CD4-positive, alpha-beta T cell treated with Interleukin-17A for 4 hours (primary cell): ENCODE data around the gene SLC39A11.
"Not testable (repeated sequence)": the region's sequence is repeated elsewhere in the genome, so short reads cannot be mapped to it uniquely, and the experiment has no call there.

Experiments
- DNase-seq: peaks from one replicate; pipeline ENCODE4 v3.0.0-alpha.2; 2020; ENCODE audit warnings: mixed read lengths

The SLC39A11 gene

DNA sequence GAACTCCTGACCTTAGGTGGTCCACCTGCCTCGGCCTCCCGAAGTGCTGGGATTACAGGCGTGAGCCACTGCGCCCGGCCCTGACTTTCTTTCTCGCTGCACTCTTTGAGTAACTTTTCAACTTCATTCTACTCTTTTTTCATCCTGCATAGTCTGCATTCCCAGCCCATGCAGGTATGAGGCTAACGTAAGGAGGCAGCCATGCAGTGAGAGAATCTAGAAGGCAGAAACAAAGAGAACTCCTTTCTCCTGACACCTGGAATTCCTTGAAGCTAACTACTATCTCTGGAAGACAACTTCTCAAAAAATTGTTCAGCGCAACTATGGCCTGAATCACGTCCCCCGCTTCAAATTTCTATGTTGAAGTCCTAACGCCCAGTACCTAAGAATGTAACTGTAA is 152.0 kb downstream of the SLC39A11 start:
- DNase-seq: no peak

GRCh38 chr17:72938482-72938881 is 154.0 kb downstream of the SLC39A11 start:
- no peak for DNase-seq

GRCh38 chr17:72937707-72938106 is 154.8 kb downstream of the SLC39A11 start:
- no peak for DNase-seq

DNA sequence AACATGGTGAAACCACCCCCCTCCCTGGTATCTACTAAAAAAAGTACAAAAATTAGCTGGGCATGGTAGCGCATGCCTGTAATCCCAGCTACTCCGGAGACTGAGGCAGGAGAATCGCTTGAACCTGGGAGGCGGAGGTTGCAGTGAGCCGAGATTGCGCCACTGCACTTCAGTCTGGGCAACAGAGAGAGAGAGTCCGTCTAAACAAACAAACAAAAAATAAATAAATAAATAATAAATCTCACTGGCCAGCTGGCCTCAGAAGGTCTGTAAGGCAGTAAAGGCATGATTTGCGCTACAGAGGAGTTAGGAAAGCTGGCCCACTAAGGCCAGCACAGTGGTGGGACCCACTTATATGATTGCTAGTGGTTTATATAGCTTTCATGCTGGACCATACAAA is 155.2 kb downstream of the SLC39A11 start:
- DNase-seq: not testable (repeated sequence)

DNA sequence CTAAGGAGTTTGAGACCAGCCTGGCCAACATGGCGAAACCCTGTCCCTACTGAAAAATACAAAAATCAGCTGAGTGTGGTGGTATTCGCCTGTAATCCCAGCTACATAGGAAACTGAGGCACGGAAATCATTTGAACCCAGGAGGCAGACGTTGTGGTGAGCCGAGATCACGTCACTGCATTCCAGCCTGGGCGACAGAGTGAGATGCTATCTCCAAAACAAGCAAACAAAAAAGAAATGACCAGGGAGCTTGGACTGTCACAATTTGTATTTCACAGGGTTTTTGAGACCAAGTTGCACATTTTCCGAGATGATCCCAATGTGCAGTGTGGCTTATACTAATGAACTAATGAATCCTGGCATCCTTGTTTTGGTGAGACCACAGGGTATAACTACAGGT is 156.5 kb downstream of the SLC39A11 start:
- DNase-seq: no peak

DNA sequence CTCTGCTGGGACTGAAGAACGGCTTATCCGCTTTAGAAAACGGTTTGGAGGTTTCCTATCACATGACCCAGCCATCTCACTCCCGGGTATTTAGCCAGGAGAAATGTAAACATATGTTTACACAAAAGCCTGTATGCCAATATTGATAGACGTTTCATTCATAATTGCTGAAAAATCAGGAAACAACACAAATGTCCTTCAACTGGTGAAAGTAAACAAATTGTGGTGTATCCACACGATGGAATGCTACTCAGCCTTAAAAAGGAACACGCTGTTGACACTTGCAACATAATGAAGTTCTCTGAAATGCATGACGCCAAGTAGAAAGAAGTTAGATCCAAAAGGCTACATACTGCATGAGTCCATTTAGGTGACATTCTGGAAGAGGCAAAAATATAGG is 157.6 kb downstream of the SLC39A11 start:
- DNase-seq: no peak

GRCh38 chr17:72931635-72932034 is 160.9 kb downstream of the SLC39A11 start:
- DNase-seq: no peak

DNA sequence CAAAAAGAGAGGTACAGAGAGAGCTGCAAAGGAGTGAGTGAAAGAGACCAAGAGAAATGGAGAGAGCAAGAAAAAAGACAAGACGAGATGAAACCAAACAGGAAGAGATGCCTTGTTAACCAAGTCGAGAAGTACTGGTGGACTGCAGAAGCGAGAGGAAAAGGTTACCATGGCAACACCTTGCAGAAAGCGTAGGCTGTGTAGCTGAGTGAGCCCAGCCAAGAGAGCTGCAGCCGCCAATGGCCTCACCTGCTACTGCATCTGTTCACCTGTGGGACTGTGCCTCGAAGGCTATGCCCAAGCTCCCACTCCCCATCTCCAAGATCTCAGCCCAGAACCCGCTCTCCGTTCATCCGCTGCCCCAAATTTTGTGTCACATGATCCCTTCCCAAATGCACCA is 161.3 kb downstream of the SLC39A11 start:
- DNase-seq: no peak

GRCh38 chr17:72930031-72930430 is 162.5 kb downstream of the SLC39A11 start:
- no peak for DNase-seq

- DNase-seq: no peak
Observed at GRCh38 chr17:72928454-72929136, 163.9 kb downstream of the SLC39A11 start.

DNA sequence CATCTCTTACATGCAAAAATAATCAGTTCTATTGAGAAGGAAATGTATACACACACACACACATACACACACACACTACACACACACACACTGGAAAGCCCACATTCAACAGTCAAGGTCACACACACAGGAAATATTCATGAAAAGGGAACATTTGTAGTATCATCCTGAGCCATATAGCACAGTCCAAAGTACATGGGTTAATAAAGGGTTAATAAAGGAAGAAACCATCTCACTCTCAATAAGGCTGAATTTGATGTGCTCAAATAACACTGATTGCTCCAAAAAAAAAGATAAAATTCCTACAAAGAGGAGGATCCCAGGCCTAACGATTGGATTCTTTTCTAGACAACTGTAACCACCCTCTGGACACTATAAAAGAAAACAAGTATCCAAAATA is 164.7 kb downstream of the SLC39A11 start:
- DNase-seq: no peak

DNA sequence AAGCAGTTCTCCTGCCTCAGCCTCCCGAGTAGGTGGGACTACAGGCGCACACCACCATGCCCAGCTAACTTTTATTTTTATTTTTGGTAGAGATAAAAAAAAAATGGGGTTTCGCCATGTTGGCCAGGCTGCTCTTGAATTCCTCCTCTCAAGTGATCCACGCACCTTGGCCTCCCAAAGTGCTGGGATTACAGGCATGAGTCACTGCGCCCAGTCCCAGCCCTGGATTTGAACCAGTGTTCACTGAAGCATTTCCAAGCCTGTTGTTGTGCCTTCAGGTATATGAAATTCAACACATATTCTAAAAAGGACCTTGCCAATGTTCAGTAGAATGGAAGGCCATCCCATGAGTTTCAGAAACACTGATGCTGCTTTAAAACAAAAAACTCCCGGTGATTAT is 165.3 kb downstream of the SLC39A11 start:
- no peak for DNase-seq

GRCh38 chr17:72926171-72926570 is 166.3 kb downstream of the SLC39A11 start:
- no peak for DNase-seq

GRCh38 chr17:72924196-72924595 is 168.3 kb downstream of the SLC39A11 start:
- DNase-seq: no peak

- DNase-seq: no peak
Observed at GRCh38 chr17:72922219-72922618, 170.3 kb downstream of the SLC39A11 start.

GRCh38 chr17:72921347-72922054 is 171.0 kb downstream of the SLC39A11 start:
- DNase-seq: no peak

- no peak for DNase-seq
Observed at GRCh38 chr17:72920513-72920912, 172.0 kb downstream of the SLC39A11 start.

DNA sequence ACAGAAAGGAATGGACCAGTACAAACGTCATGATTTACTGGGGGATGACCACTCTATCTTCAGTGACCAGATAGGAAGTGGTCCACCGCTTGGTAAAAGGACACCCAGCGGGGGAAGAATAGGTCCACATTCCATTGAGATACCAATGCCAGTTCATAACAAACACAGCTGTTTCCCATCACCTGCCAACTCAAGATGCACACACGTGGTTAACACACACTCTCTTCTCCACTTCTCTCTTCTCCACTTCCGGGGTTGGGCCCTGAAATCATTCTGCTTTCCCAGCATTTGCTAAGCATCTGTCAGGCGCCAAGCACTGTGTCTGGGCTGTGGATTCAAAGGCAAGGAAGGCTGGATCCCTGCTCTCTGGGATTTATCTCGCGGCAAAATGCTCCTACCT is 175.5 kb downstream of the SLC39A11 start:
- no peak for DNase-seq

- DNase-seq: no peak
Observed at GRCh38 chr17:72915625-72916081, 176.8 kb downstream of the SLC39A11 start.

DNA sequence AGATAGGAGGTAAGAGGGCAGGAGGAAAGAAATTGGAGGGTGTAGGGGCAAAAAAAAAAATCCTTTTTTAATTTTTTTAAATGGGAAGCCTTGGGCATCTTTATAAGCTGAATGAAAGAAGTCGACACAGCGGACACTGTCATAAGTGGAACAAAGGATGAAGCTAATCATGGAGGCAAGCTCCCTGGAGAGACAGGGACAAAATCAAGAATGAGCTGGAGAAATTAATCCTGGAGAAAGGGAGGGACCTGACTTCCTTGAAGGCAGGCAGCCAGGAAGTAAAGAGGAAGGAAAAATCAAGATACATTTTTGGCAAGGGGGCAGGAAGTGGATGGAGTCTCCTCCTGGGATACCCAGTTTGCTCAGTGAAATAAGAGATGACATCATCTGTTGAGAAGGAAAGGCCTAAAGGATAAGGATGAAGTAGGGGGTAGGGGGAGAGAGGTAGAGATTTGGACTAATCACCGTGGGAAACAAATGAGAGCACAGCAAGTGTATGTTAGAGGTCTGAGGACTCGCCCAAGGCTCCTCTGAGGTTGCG is 179.3 kb downstream of the SLC39A11 start:
- no peak for DNase-seq

DNA sequence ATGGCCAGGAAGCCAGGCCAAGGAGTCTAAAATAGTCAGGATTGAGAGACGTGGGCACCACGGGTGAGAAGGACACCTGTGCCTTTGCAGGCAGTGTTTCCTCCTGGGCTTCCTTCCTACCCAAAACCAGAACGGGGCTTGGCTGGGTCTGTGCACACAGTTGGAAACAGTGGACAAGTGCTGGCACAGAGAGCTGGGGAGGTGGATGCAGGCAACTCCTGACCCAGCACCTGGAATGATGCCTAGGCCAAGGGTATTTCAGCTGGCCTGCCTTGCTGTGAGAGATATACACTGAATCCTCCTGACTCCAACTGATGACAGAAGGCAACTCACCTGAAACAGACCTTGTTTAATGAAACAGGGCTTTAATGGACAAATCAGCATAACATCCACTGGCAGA is 186.2 kb downstream of the SLC39A11 start:
- DNase-seq: no peak

DNA sequence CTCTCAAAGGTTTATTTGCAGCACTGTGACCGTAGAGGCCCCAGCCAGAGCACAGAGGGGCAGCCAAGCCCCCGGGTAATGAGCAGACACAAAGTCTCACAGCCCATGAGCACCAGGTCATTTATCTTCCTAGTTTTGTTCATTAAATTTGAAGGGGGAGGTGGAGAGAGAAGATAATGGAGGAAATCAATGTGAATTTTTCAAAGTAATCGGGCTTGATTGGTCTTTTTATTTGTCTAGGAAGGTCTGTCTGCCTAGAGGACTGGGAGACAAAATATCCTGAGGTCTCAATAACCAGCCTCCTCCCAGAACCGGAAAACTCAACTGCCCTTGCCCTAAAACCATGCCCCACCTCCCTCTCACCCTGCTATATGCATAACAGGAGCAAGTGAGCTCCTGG is 189.0 kb downstream of the SLC39A11 start:
- no peak for DNase-seq

DNA sequence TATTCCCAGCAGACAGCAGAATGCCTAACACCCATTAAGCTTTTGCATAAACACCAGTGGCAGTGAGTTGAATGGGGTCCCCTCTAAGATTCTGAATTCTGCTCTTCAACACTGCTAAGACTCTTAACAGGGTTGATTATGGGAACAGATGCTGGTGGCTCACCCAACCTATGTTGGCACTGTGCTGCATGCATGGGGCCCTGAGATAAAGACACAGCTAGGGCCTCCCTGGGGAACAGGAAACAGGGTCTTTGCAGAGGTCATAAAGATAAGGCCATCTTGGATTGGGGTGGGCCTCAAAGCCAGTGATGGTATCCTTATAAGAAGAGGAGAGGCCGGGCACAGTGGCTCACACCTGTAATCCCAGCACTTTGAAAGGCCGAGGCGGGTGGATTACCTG is 190.8 kb downstream of the SLC39A11 start:
- no peak for DNase-seq

DNA sequence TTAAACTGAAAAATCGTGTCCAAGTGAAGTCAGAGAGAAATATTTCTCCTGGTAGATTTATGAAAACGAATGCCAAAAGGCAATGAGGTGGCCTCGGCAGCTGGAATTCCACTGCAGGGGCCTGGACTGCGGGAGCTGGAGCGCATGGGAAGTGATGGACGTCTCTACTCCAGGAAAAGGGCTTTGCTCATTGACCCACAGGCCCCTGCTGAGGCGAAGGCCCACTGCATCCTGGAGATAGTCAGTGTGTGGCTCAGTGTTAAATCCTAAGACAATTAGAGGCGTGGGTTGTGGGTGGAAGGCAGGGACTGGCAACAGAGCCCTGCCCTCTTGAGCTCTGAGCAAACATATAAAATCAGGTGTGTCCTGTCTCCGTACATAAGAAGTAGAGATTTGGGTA is 191.4 kb downstream of the SLC39A11 start:
- DNase-seq: no peak

DNA sequence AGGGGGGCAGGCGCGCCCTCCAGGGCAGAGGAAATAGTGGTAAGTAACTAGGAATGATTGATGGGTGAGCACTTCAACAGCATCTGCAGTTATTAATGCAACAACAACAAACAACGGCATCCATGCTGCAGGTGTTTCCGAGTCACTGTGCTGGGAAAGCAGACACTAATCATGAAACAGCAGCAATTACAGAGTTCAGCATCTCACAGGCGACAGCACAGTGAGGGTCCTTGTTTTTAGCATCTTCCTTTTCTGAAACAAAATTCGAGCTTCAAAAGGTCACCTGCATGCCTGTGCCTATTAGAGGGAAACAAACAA is 191.9 kb downstream of the SLC39A11 start:
- DNase-seq: no peak
